ENCODE results near the gene TCF7L1.

TCF7L1 gene

DNA sequence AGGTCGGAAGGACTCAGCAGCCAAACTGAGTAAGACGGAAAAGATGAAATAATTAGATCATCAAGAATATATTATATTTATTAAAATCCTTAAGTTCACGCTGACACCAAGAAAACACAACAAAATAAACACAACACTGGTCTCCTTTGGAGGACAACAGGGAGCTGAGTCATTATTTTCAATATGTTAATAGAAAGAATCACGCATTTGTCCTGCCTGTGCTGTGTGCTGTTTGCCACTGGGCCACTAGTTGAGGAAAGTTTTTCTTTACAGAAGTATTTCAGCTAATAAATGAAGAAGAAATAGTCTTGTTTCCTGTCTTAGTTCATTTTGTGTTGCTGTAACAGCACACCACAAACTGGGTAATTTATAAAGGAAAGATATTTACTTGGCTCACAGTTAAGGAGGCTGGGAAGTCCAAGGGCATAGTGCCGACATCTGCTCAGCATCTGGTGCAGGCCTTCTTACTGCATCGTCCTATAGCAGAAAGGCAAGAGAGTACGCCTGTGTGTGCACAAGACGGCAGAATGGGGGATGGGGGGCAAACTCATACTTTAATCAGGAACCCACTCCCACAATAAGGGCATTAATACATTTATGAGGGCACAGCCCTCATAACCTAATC, 88.0 kb downstream of the TCF7L1 start:
- Histone ChIP-seq H3K4me3 (ENCODE audit: low read length) (no peak overlapping the region), H3K9ac (ENCODE audit: low read length) (no peak overlapping the region), H3K9me3 (ENCODE audit: control insufficient read depth, low read length) (no peaks in the 10 kb centered on the region), H3K4me1 (ENCODE audit: control insufficient read depth, insufficient read depth, low read length) (no peaks in the 10 kb centered on the region), H3K36me3 (ENCODE audit: control insufficient read depth, insufficient read depth, low read length) (no peaks in the 10 kb centered on the region), H3K27me3 (ENCODE audit: control insufficient read depth, insufficient read depth, low read length) (no peaks in the 10 kb centered on the region)

DNA sequence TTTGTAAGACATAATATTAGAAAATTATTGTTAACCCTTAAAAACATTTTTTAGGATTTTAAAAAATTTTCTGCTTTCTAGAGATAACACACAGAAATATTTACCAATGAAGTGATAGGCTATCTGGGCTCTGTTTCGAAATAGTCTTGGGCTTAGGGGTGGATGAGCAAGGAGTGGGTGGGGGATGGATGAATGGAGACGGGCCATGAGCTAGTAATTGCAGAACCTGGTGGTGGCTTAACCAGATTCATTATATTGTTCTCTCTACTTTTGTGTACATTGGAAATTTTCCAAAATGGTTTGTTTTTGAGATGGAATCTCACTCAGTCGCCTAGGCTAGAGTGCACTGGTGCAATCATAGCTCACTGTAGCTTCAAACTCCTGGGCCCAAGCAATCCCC, 89.6 kb downstream of the TCF7L1 start:
- no peak overlapping the region for H3K4me3 ChIP-seq (ENCODE audit: low read length)
- H3K4me1 ChIP-seq (ENCODE audit: control insufficient read depth, insufficient read depth, low read length): no peaks in the 10 kb centered on the region
- H3K9me3 ChIP-seq (ENCODE audit: control insufficient read depth, low read length): no peaks in the 10 kb centered on the region
- no peaks in the 10 kb centered on the region for H3K36me3 ChIP-seq (ENCODE audit: control insufficient read depth, insufficient read depth, low read length)
- H3K27me3 ChIP-seq (ENCODE audit: control insufficient read depth, insufficient read depth, low read length): no peaks in the 10 kb centered on the region
- H3K9ac ChIP-seq (ENCODE audit: low read length): no peak overlapping the region

DNA sequence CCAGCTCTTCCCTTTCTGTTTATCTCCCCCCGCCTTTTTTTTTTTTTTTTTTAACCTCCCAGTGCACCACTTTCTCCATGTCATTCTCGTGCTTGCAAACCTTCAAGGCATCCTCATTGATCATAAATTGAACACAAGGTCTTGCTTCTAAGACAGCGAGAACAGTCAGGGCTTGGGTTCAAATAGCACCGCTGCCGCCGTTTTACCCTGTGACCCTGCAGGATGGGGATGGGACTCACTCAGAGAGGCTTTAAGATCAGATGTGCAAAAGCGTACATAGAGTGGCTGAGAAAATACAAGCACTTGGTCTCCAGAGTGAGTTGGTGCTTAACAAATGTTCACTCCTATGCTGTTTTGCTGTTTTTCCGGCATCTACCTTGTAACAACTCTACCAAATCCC, 93.6 kb downstream of the TCF7L1 start:
- Histone ChIP-seq H3K27me3 (ENCODE audit: control insufficient read depth, insufficient read depth, low read length) (no peaks in the 10 kb centered on the region), H3K4me1 (ENCODE audit: control insufficient read depth, insufficient read depth, low read length) (no peaks in the 10 kb centered on the region), H3K36me3 (ENCODE audit: control insufficient read depth, insufficient read depth, low read length) (no peaks in the 10 kb centered on the region), H3K9ac (ENCODE audit: low read length) (no peak overlapping the region), H3K9me3 (ENCODE audit: control insufficient read depth, low read length) (no peaks in the 10 kb centered on the region), H3K4me3 (ENCODE audit: low read length) (no peak overlapping the region)

- H3K27me3 ChIP-seq (ENCODE audit: control insufficient read depth, insufficient read depth, low read length): no peaks in the 10 kb centered on the region
- no peaks in the 10 kb centered on the region for H3K36me3 ChIP-seq (ENCODE audit: control insufficient read depth, insufficient read depth, low read length)
- H3K4me1 ChIP-seq (ENCODE audit: control insufficient read depth, insufficient read depth, low read length): no peaks in the 10 kb centered on the region
- H3K4me3 ChIP-seq (ENCODE audit: low read length): no peak overlapping the region
- H3K9ac ChIP-seq (ENCODE audit: low read length): no peak overlapping the region
- no peaks in the 10 kb centered on the region for H3K9me3 ChIP-seq (ENCODE audit: control insufficient read depth, low read length)
These were observed 97.7 kb downstream of the TCF7L1 start for GRCh38 chr2:85230679-85231467.

DNA sequence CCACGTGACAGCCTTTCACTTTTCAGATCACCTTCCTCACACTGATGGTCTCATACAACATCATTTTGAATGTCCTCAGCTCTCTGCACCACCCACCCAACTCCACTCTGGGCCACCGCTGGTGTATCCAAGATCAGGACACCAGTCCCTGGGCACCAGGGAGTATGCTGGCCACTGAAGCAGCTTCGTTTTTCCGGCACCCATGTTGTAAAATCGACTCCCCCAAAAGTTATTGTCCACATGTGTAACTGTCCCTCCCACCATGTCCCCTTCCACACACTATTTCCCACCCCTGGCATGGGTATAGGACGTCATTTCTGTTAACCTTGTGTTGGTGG, 98.2 kb downstream of the TCF7L1 start:
- H3K9ac ChIP-seq (ENCODE audit: low read length): no peak overlapping the region
- H3K27me3 ChIP-seq (ENCODE audit: control insufficient read depth, insufficient read depth, low read length): no peaks in the 10 kb centered on the region
- no peaks in the 10 kb centered on the region for H3K36me3 ChIP-seq (ENCODE audit: control insufficient read depth, insufficient read depth, low read length)
- no peaks in the 10 kb centered on the region for H3K4me1 ChIP-seq (ENCODE audit: control insufficient read depth, insufficient read depth, low read length)
- no peak overlapping the region for H3K4me3 ChIP-seq (ENCODE audit: low read length)
- no peaks in the 10 kb centered on the region for H3K9me3 ChIP-seq (ENCODE audit: control insufficient read depth, low read length)

GRCh38 chr2:85231952-85232351, 98.8 kb downstream of the TCF7L1 start:
- Histone ChIP-seq H3K4me3 (ENCODE audit: low read length) (no peak overlapping the region), H3K9me3 (ENCODE audit: control insufficient read depth, low read length) (no peaks in the 10 kb centered on the region), H3K9ac (ENCODE audit: low read length) (no peak overlapping the region)

GRCh38 chr2:85234868-85235267, 101.7 kb downstream of the TCF7L1 start:
- H3K27me3 ChIP-seq (ENCODE audit: control insufficient read depth, insufficient read depth, low read length): peaks cover 3% of the 10 kb centered on the region
- H3K9ac ChIP-seq (ENCODE audit: low read length): no peak overlapping the region
- no peak overlapping the region for H3K4me3 ChIP-seq (ENCODE audit: low read length)
- H3K9me3 ChIP-seq (ENCODE audit: control insufficient read depth, low read length): no peaks in the 10 kb centered on the region
- no peaks in the 10 kb centered on the region for H3K36me3 ChIP-seq (ENCODE audit: control insufficient read depth, insufficient read depth, low read length)
- H3K4me1 ChIP-seq (ENCODE audit: control insufficient read depth, insufficient read depth, low read length): no peaks in the 10 kb centered on the region

More at GRCh38 chr2:85231952-85232351, 98.8 kb downstream of the TCF7L1 start:
- Histone ChIP-seq H3K4me1 (ENCODE audit: control insufficient read depth, insufficient read depth, low read length) (no peaks in the 10 kb centered on the region), H3K36me3 (ENCODE audit: control insufficient read depth, insufficient read depth, low read length) (no peaks in the 10 kb centered on the region), H3K27me3 (ENCODE audit: control insufficient read depth, insufficient read depth, low read length) (no peaks in the 10 kb centered on the region)

GRCh38 chr2:85235281-85235680, 102.1 kb downstream of the TCF7L1 start:
- Histone ChIP-seq H3K4me1 (ENCODE audit: control insufficient read depth, insufficient read depth, low read length) (no peaks in the 10 kb centered on the region), H3K36me3 (ENCODE audit: control insufficient read depth, insufficient read depth, low read length) (no peaks in the 10 kb centered on the region), H3K4me3 (ENCODE audit: low read length) (no peak overlapping the region), H3K9me3 (ENCODE audit: control insufficient read depth, low read length) (no peaks in the 10 kb centered on the region), H3K27me3 (ENCODE audit: control insufficient read depth, insufficient read depth, low read length) (peaks cover 3% of the 10 kb centered on the region), H3K9ac (ENCODE audit: low read length) (no peak overlapping the region)

GRCh38 chr2:85236084-85236483, 102.9 kb downstream of the TCF7L1 start:
- Histone ChIP-seq H3K36me3 (ENCODE audit: control insufficient read depth, insufficient read depth, low read length) (no peaks in the 10 kb centered on the region), H3K27me3 (ENCODE audit: control insufficient read depth, insufficient read depth, low read length) (peaks cover 3% of the 10 kb centered on the region), H3K9ac (ENCODE audit: low read length) (no peak overlapping the region), H3K4me1 (ENCODE audit: control insufficient read depth, insufficient read depth, low read length) (no peaks in the 10 kb centered on the region), H3K9me3 (ENCODE audit: control insufficient read depth, low read length) (no peaks in the 10 kb centered on the region), H3K4me3 (ENCODE audit: low read length) (no peak overlapping the region)

DNA sequence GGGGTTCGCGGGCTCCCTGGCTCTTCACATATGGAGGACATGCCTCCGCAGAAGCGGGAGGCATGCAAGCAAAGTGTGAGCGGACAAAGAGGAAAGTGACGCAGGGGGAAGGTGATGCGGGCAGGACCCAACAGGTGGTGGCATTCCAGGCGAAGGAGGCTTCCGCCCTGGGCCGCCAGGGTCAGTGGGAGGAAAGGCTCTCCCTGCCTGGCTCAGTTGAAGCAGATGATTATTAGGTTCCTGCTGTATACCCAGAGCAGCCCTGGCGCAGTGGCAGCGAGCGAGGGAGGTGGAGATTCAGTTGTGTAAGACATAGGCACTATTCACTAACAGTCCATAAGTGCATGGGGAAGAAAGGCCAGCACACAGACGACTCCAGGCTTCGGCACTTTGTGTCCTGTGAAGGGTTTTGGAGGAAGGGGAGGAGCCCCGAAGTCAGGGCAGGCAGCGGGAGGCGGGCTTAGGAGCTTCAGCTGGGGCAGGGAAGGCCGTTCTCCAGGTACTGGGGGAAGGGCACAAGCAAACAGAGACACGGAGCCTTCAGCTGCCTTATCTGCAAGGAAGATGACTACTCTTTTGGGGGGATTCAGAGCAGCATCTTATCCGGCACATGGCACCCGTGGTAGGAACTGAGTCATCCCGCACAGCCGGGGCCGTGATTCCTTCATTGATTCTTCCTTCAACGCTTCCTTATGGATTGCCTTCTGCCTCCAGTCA, 104.8 kb downstream of the TCF7L1 start:
- H3K9ac ChIP-seq (ENCODE audit: low read length): no peak overlapping the region
- no peaks in the 10 kb centered on the region for H3K9me3 ChIP-seq (ENCODE audit: control insufficient read depth, low read length)
- H3K36me3 ChIP-seq (ENCODE audit: control insufficient read depth, insufficient read depth, low read length): no peaks in the 10 kb centered on the region
- H3K4me3 ChIP-seq (ENCODE audit: low read length): no peak overlapping the region
- H3K4me1 ChIP-seq (ENCODE audit: control insufficient read depth, insufficient read depth, low read length): no peaks in the 10 kb centered on the region
- H3K27me3 ChIP-seq (ENCODE audit: control insufficient read depth, insufficient read depth, low read length): peaks cover 3% of the 10 kb centered on the region

GRCh38 chr2:85238607-85239006, 105.4 kb downstream of the TCF7L1 start:
- Histone ChIP-seq H3K4me3 (ENCODE audit: low read length) (no peak overlapping the region), H3K9me3 (ENCODE audit: control insufficient read depth, low read length) (no peaks in the 10 kb centered on the region), H3K27me3 (ENCODE audit: control insufficient read depth, insufficient read depth, low read length) (peaks cover 3% of the 10 kb centered on the region), H3K36me3 (ENCODE audit: control insufficient read depth, insufficient read depth, low read length) (no peaks in the 10 kb centered on the region), H3K9ac (ENCODE audit: low read length) (no peak overlapping the region), H3K4me1 (ENCODE audit: control insufficient read depth, insufficient read depth, low read length) (no peaks in the 10 kb centered on the region)

DNA sequence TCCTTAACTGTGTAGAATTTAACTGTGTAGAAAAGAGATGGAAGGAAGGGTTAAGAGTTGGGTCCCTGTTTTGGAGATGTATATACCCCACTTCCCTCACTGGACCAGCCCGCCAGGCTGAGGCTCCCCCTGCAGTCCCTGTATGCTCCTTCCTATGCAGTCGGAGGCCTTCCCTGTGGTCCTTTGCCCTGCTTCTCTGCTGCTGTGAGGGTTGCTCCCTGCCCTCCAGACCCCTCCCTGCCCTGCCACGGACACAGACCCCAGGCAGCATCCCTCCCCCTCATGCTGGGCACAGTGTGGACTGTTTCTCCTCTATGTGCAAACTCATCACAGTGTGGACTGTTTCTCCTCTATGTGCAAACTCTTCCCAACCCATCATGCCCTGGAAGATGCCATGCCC, 105.9 kb downstream of the TCF7L1 start:
- H3K9ac ChIP-seq (ENCODE audit: low read length): no peak overlapping the region
- no peaks in the 10 kb centered on the region for H3K4me1 ChIP-seq (ENCODE audit: control insufficient read depth, insufficient read depth, low read length)
- no peaks in the 10 kb centered on the region for H3K36me3 ChIP-seq (ENCODE audit: control insufficient read depth, insufficient read depth, low read length)
- peaks cover 3% of the 10 kb centered on the region for H3K27me3 ChIP-seq (ENCODE audit: control insufficient read depth, insufficient read depth, low read length)
- no peaks in the 10 kb centered on the region for H3K9me3 ChIP-seq (ENCODE audit: control insufficient read depth, low read length)
- no peak overlapping the region for H3K4me3 ChIP-seq (ENCODE audit: low read length)
